CD4-positive, CD25-positive, alpha-beta regulatory T cell (primary cell): ENCODE data around the gene AFF4. TPM values are rescaled to one million over a fixed set of nuclear protein-coding genes. Genes with fewer than 3 reads are reported as not detected.

ENCODE experiments used
- ATAC-seq, 2 donors: fragments of 150-1000 bp; cut with Tn5 transposase; one replicate each; pipeline ENCODE4 v1.10.0; 2021; ENCODE audit warnings: low read depth in 2 of 2, moderate number of reproducible peaks in 2 of 2, moderate library complexity in 1 of 2
- DNase-seq, 3 donors: peaks; one replicate each; pipeline versions ENCODE4 v3.0.0 to v3.0.0-alpha.2; 2012 to 2022; ENCODE audit warnings: mixed read lengths in 1 of 3
- H3K27ac ChIP-seq: one replicate; pipeline ENCODE4 v1.7.0; 2013; ENCODE audit warnings: mild to moderate bottlenecking, low read length; ENCODE audit not compliant: insufficient read depth, poor library complexity, severe bottlenecking
- H3K27me3 ChIP-seq: one replicate; pipeline ENCODE4 v1.7.0; 2013; ENCODE audit warnings: low read length; ENCODE audit not compliant: control insufficient read depth, insufficient read depth
- H3K36me3 ChIP-seq: one replicate; pipeline ENCODE4 v1.7.0; 2013; ENCODE audit warnings: mild to moderate bottlenecking, low read length, moderate library complexity; ENCODE audit not compliant: control insufficient read depth, insufficient read depth
- H3K4me1 ChIP-seq: 2 replicates; pipeline ENCODE4 v1.7.0; 2013; ENCODE audit warnings: mild to moderate bottlenecking, low read length; ENCODE audit not compliant: insufficient read depth, control insufficient read depth, poor library complexity, severe bottlenecking
- H3K4me3 ChIP-seq: one replicate; pipeline ENCODE4 v1.7.0; 2013; ENCODE audit warnings: low read depth, mild to moderate bottlenecking, low read length, moderate library complexity
- H3K9me3 ChIP-seq, 2 experiments: 1 replicate in 1 of 2; 2 replicates in 1 of 2; pipeline ENCODE4 v1.7.0; 2013; ENCODE audit warnings: low read length in 2 of 2, mild to moderate bottlenecking in 1 of 2, moderate library complexity in 1 of 2; ENCODE audit not compliant: control insufficient read depth in 2 of 2
- H3K27ac Mint-ChIP-seq, 3 donors: one replicate each; pipeline ENCODE4 v1.8.0; 2020 to 2022; ENCODE audit warnings: mild to moderate bottlenecking in 3 of 3, mixed read lengths in 3 of 3, moderate library complexity in 2 of 3
- H3K27me3 Mint-ChIP-seq: one replicate; pipeline ENCODE4 v1.8.0; 2022; ENCODE audit warnings: mild to moderate bottlenecking, mixed read lengths
- H3K36me3 Mint-ChIP-seq: one replicate; pipeline ENCODE4 v1.8.0; 2020; ENCODE audit warnings: mixed read lengths
- H3K4me1 Mint-ChIP-seq, 4 donors: one replicate each; pipeline ENCODE4 v1.8.0; 2020 to 2022; ENCODE audit warnings: mixed read lengths in 4 of 4, mild to moderate bottlenecking in 1 of 4
- H3K4me3 Mint-ChIP-seq, 4 donors: one replicate each; pipeline ENCODE4 v1.8.0; 2020 to 2022; ENCODE audit warnings: mild to moderate bottlenecking in 4 of 4, mixed read lengths in 4 of 4, moderate library complexity in 3 of 4
- H3K9me3 Mint-ChIP-seq, 7 donors: one replicate each; pipeline ENCODE4 v1.8.0; 2020 to 2022; ENCODE audit warnings: mixed read lengths in 7 of 7, mild to moderate bottlenecking in 3 of 7, moderate library complexity in 2 of 7
- polyA plus RNA-seq, 4 donors: library from polyadenylated mRNA; unstranded; fragments of 300-500 nt; fragmentation: Illumina TruSeq; gene quantifications; one replicate each; pipeline ENCODE4 v1.2.3, GENCODE V29; 2021
- total RNA-seq: library from RNA; stranded (reverse); gene quantifications from one replicate; pipeline ENCODE4 v1.2.3, GENCODE V29; 2022

The AFF4 gene
- total and polyA plus RNA-seq, 5 donors from 2014 or later: 13.5 to 74.8 (median 16.8) TPM

GRCh38 chr5:132849347-132849746, 114.1 kb downstream of the AFF4 start:
- Histone ChIP-seq H3K36me3 (no peaks in the 10 kb centered on the region), H3K27me3 (peaks cover 2% of the 10 kb centered on the region), H3K4me3 (no peak overlapping the region), H3K4me1 (no peaks in the 10 kb centered on the region), H3K27ac (no peak overlapping the region), H3K9me3 (no peaks in the 10 kb centered on the region)
- DNase-seq (no peak), ATAC-seq (no peak)
- Mint-ChIP-seq H3K4me1 (no peaks in the 10 kb centered on the region), H3K27me3 (peaks cover 22% of the 10 kb centered on the region), H3K9me3 (peaks cover 0 to 3% (median 0%) of the 10 kb centered on the region in 7 donors), H3K27ac (no peak overlapping the region), H3K36me3 (no peaks in the 10 kb centered on the region), H3K4me3 (no peak overlapping the region)

- no peaks in the 10 kb centered on the region for H3K4me1 ChIP-seq
- Mint-ChIP-seq H3K36me3 (no peaks in the 10 kb centered on the region), H3K27ac (no peak overlapping the region), H3K9me3 (peaks cover 0 to 3% (median 0%) of the 10 kb centered on the region in 7 donors), H3K27me3 (peaks cover 26% of the 10 kb centered on the region), H3K4me3 (no peak overlapping the region), H3K4me1 (no peaks in the 10 kb centered on the region)
- no peaks in the 10 kb centered on the region for H3K36me3 ChIP-seq
- no peak overlapping the region for H3K27ac ChIP-seq
- no peak for ATAC-seq
- no peak for DNase-seq
- H3K27me3 ChIP-seq: no peaks in the 10 kb centered on the region
- H3K4me3 ChIP-seq: no peak overlapping the region
- no peaks in the 10 kb centered on the region for H3K9me3 ChIP-seq
Observed at GRCh38 chr5:132848270-132848669, 115.2 kb downstream of the AFF4 start.

GRCh38 chr5:132841305-132841704, 122.1 kb downstream of the AFF4 start:
- no peaks in the 10 kb centered on the region for H3K27me3 ChIP-seq
- H3K27ac ChIP-seq: no peak overlapping the region
- Mint-ChIP-seq H3K4me1 (no peaks in the 10 kb centered on the region), H3K9me3 (peaks cover 0 to 1% (median 0%) of the 10 kb centered on the region in 7 donors), H3K27me3 (peaks cover 31% of the 10 kb centered on the region), H3K27ac (no peak overlapping the region), H3K36me3 (no peaks in the 10 kb centered on the region), H3K4me3 (no peak overlapping the region)
- no peak overlapping the region for H3K4me3 ChIP-seq
- H3K36me3 ChIP-seq: no peaks in the 10 kb centered on the region
- no peaks in the 10 kb centered on the region for H3K9me3 ChIP-seq
- no peak for ATAC-seq
- no peak for DNase-seq
- H3K4me1 ChIP-seq: no peaks in the 10 kb centered on the region

GRCh38 chr5:132840896-132841295, 122.5 kb downstream of the AFF4 start:
- Mint-ChIP-seq H3K36me3 (no peaks in the 10 kb centered on the region), H3K4me1 (no peaks in the 10 kb centered on the region), H3K9me3 (peaks cover 0 to 1% (median 0%) of the 10 kb centered on the region in 7 donors), H3K27me3 (peaks cover 32% of the 10 kb centered on the region), H3K4me3 (no peak overlapping the region), H3K27ac (no peak overlapping the region)
- no peak overlapping the region for H3K4me3 ChIP-seq
- no peaks in the 10 kb centered on the region for H3K4me1 ChIP-seq
- no peaks in the 10 kb centered on the region for H3K27me3 ChIP-seq
- no peaks in the 10 kb centered on the region for H3K36me3 ChIP-seq
- no peak overlapping the region for H3K27ac ChIP-seq
- no peaks in the 10 kb centered on the region for H3K9me3 ChIP-seq
- ATAC-seq (no peak), DNase-seq (no peak)

- DNase-seq (no peak), ATAC-seq (no peak)
- Mint-ChIP-seq H3K36me3 (no peaks in the 10 kb centered on the region), H3K4me3 (no peak overlapping the region), H3K27ac (no peak overlapping the region), H3K9me3 (no peaks in the 10 kb centered on the region), H3K27me3 (peaks cover 29% of the 10 kb centered on the region), H3K4me1 (no peaks in the 10 kb centered on the region)
- Histone ChIP-seq H3K27me3 (no peaks in the 10 kb centered on the region), H3K9me3 (no peaks in the 10 kb centered on the region), H3K4me3 (no peak overlapping the region), H3K36me3 (no peaks in the 10 kb centered on the region), H3K4me1 (no peaks in the 10 kb centered on the region), H3K27ac (no peak overlapping the region)
Observed at GRCh38 chr5:132840313-132840712, 123.1 kb downstream of the AFF4 start.

GRCh38 chr5:132839426-132840301, 123.8 kb downstream of the AFF4 start:
- H3K36me3 Mint-ChIP-seq: no peaks in the 10 kb centered on the region
- H3K27ac ChIP-seq: no peak overlapping the region
- H3K27me3 ChIP-seq: no peaks in the 10 kb centered on the region
- no peaks in the 10 kb centered on the region for H3K4me1 Mint-ChIP-seq
- ATAC-seq (no peak), DNase-seq (no peak)
- peaks cover 25% of the 10 kb centered on the region for H3K27me3 Mint-ChIP-seq
- no peak overlapping the region for H3K27ac Mint-ChIP-seq
- no peak overlapping the region for H3K4me3 ChIP-seq
- no peaks in the 10 kb centered on the region for H3K9me3 Mint-ChIP-seq
- no peaks in the 10 kb centered on the region for H3K36me3 ChIP-seq
- H3K9me3 ChIP-seq: no peaks in the 10 kb centered on the region
- H3K4me3 Mint-ChIP-seq: no peak overlapping the region
- H3K4me1 ChIP-seq: no peaks in the 10 kb centered on the region

- no peak overlapping the region for H3K4me3 ChIP-seq
- Mint-ChIP-seq H3K36me3 (no peaks in the 10 kb centered on the region), H3K27ac (no peak overlapping the region), H3K4me1 (no peaks in the 10 kb centered on the region), H3K4me3 (no peak overlapping the region), H3K27me3 (peaks cover 28% of the 10 kb centered on the region), H3K9me3 (no peaks in the 10 kb centered on the region)
- no peaks in the 10 kb centered on the region for H3K27me3 ChIP-seq
- no peaks in the 10 kb centered on the region for H3K36me3 ChIP-seq
- H3K27ac ChIP-seq: no peak overlapping the region
- no peaks in the 10 kb centered on the region for H3K9me3 ChIP-seq
- DNase-seq (no peak), ATAC-seq (no peak)
- H3K4me1 ChIP-seq: no peaks in the 10 kb centered on the region
Observed at GRCh38 chr5:132838516-132839282, 124.7 kb downstream of the AFF4 start.
